H1 (cell line): ENCODE measurements around the gene CMKLR1. TPM values are rescaled to one million over a fixed set of nuclear protein-coding genes. Genes with fewer than 3 reads are reported as not detected.

Source experiments
- CTCF ChIA-PET: fragments of 300-600 bp; sonication (Branson Sonifier 250); formaldehyde crosslinking; loops from one replicate; lab custom pipeline; 2021; ENCODE audit not compliant: partially characterized antibody; lab: Charles Lee
- POLR2A ChIA-PET: fragments of 300-600 bp; sonication (Branson Sonifier 250); formaldehyde crosslinking; loops from one replicate; lab custom pipeline; 2021; ENCODE audit warnings: inconsistent platforms; ENCODE audit not compliant: partially characterized antibody; lab: Charles Lee
- DNase-seq, 2 experiments: peaks; one replicate each; pipeline versions ENCODE4 v3.0.0 to v3.0.0-alpha.2; 2010 to 2022; ENCODE audit warnings: low spot score in 2 of 2, low read depth in 1 of 2, mixed read lengths in 1 of 2
- FAIRE-seq: peaks from 2 replicates; lab custom pipeline; 2011; peaks lifted over from hg19 to GRCh38; lab: Jason Lieb, UNC
- H2AFZ ChIP-seq: 2 replicates; pipeline ENCODE4 v1.8.1; 2012; ENCODE audit warnings: low read length, inconsistent platforms
- H2AK5ac ChIP-seq: 2 replicates; pipeline ENCODE4 v1.6.1; 2013; ENCODE audit warnings: low read depth, low read length
- H2BK120ac ChIP-seq: replicated peaks from 2 replicates; pipeline ENCODE3; 2013; ENCODE audit warnings: low read depth, low read length, inconsistent platforms
- H2BK12ac ChIP-seq: 2 replicates; pipeline ENCODE4 v1.6.1; 2013; ENCODE audit warnings: low read depth, low read length
- H2BK15ac ChIP-seq: 2 replicates; pipeline ENCODE4 v1.6.1; 2013; ENCODE audit warnings: low read length
- H2BK20ac ChIP-seq: 2 replicates; pipeline ENCODE4 v1.6.1; 2013; ENCODE audit warnings: low read length
- H2BK5ac ChIP-seq: 2 replicates; pipeline ENCODE4 v1.6.1; 2013; ENCODE audit warnings: low read depth, low read length
- H3K14ac ChIP-seq: 2 replicates; pipeline ENCODE4 v1.6.1; 2013; ENCODE audit warnings: inconsistent platforms; ENCODE audit not compliant: insufficient read length
- H3K18ac ChIP-seq: 2 replicates; pipeline ENCODE4 v1.6.1; 2013; ENCODE audit warnings: low read length; ENCODE audit errors: extremely low read depth
- H3K23ac ChIP-seq: 2 replicates; pipeline ENCODE4 v1.6.1; 2013; ENCODE audit warnings: inconsistent platforms; ENCODE audit not compliant: insufficient read length
- H3K23me2 ChIP-seq: 2 replicates; pipeline ENCODE4 v1.6.1; 2013; ENCODE audit warnings: low read depth, low read length
- H3K27ac ChIP-seq: 2 replicates; pipeline ENCODE4 v1.6.1; 2011; ENCODE audit warnings: low read depth, low read length, inconsistent platforms
- H3K27me3 ChIP-seq, 4 experiments: replicated peaks in 1 of 4; 1 replicate in 1 of 4; 2 replicates in 3 of 4; pipeline versions ENCODE4 v1.6.1 to v1.8.1; 2011 to 2013; ENCODE audit warnings: low read length in 3 of 4, mild to moderate bottlenecking in 3 of 4, inconsistent platforms in 2 of 4, mixed read lengths in 2 of 4, moderate library complexity in 1 of 4; ENCODE audit not compliant: control insufficient read depth in 3 of 4, insufficient read depth in 3 of 4; ENCODE audit errors: extremely low read depth in 1 of 4
- H3K36me3 ChIP-seq, 4 experiments: 2 replicates each; pipeline versions ENCODE4 v1.6.1 to v1.8.1; 2011 to 2013; ENCODE audit warnings: mild to moderate bottlenecking in 4 of 4, low read length in 3 of 4, moderate library complexity in 2 of 4, control low read depth in 1 of 4, inconsistent platforms in 1 of 4; ENCODE audit not compliant: insufficient read depth in 4 of 4, control insufficient read depth in 2 of 4
- H3K4ac ChIP-seq: replicated peaks from 2 replicates; pipeline ENCODE3; 2013; ENCODE audit warnings: low read length, low read depth, mixed read lengths, inconsistent platforms; ENCODE audit not compliant: insufficient read length
- H3K4me1 ChIP-seq, 4 experiments: replicated peaks in 1 of 4; 1 replicate in 1 of 4; 2 replicates in 3 of 4; pipeline versions ENCODE4 v1.6.1 to v1.8.1; 2011 to 2013; ENCODE audit warnings: low read length in 3 of 4, inconsistent platforms in 2 of 4, mixed read lengths in 1 of 4; ENCODE audit not compliant: insufficient read depth in 4 of 4, control insufficient read depth in 3 of 4
- H3K4me2 ChIP-seq, 2 experiments: 2 replicates each; pipeline versions ENCODE4 v1.6.1 to v1.8.1; 2011 to 2013; ENCODE audit warnings: low read depth in 2 of 2, low read length in 2 of 2, control low read depth in 1 of 2, inconsistent platforms in 1 of 2, mild to moderate bottlenecking in 1 of 2; ENCODE audit not compliant: insufficient read depth in 1 of 2
- H3K4me3 ChIP-seq, 4 experiments: fragments of 200-600, 300-600 bp in 1 of 4; sonication (generic), shearing (Covaris generic), sonication (Bioruptor Twin) in 1 of 4; 2 replicates each; pipeline versions ENCODE4 v1.5.1 to v1.8.1; 2011 to 2016; ENCODE audit warnings: low read length in 4 of 4, low read depth in 3 of 4, control low read depth in 2 of 4, inconsistent platforms in 2 of 4, mild to moderate bottlenecking in 2 of 4, mixed read lengths in 1 of 4, moderate library complexity in 1 of 4; ENCODE audit not compliant: insufficient read depth in 2 of 4; ENCODE audit errors: extremely low read depth in 1 of 4
- H3K56ac ChIP-seq: replicated peaks from 2 replicates; pipeline ENCODE3; 2013; ENCODE audit warnings: low read depth, mild to moderate bottlenecking, mixed read lengths, low read length, inconsistent platforms; ENCODE audit not compliant: insufficient read length
- H3K79me1 ChIP-seq: 2 replicates; pipeline ENCODE4 v1.6.1; 2013; ENCODE audit warnings: low read depth, low read length, control low read depth
- H3K79me2 ChIP-seq, 2 experiments: 2 replicates each; pipeline versions ENCODE4 v1.6.1 to v1.8.1; 2012 to 2013; ENCODE audit warnings: low read length in 2 of 2, mild to moderate bottlenecking in 2 of 2, inconsistent platforms in 1 of 2; ENCODE audit not compliant: insufficient read depth in 2 of 2, control insufficient read depth in 1 of 2
- H3K9ac ChIP-seq, 4 experiments: replicated peaks in 1 of 4; 1 replicate in 1 of 4; 2 replicates in 3 of 4; pipeline versions ENCODE4 v1.6.1 to v1.8.1; 2011 to 2013; ENCODE audit warnings: low read depth in 3 of 4, low read length in 3 of 4, control low read depth in 2 of 4, mild to moderate bottlenecking in 2 of 4, moderate library complexity in 2 of 4, inconsistent platforms in 1 of 4; ENCODE audit errors: extremely low read depth in 1 of 4
- H3K9me3 ChIP-seq, 2 experiments: 2 replicates each; pipeline versions ENCODE4 v1.6.1 to v1.8.1; 2012 to 2013; ENCODE audit warnings: mild to moderate bottlenecking in 2 of 2, moderate library complexity in 2 of 2, control low read depth in 1 of 2, inconsistent platforms in 1 of 2, low read depth in 1 of 2, low read length in 1 of 2, mixed read lengths in 1 of 2; ENCODE audit not compliant: insufficient read depth in 2 of 2
- H4K20me1 ChIP-seq, 2 experiments: replicated peaks in 1 of 2; 2 replicates each; pipeline versions ENCODE3 to v1.8.1; 2011 to 2013; ENCODE audit warnings: inconsistent platforms in 2 of 2, low read length in 2 of 2, mild to moderate bottlenecking in 1 of 2; ENCODE audit not compliant: insufficient read depth in 2 of 2, control insufficient read depth in 1 of 2
- H4K5ac ChIP-seq: 2 replicates; pipeline ENCODE4 v1.6.1; 2013; ENCODE audit warnings: low read length, low read depth, mixed read lengths, inconsistent platforms; ENCODE audit not compliant: insufficient read length
- H4K8ac ChIP-seq: 2 replicates; pipeline ENCODE4 v1.8.0; 2013; ENCODE audit warnings: mild to moderate bottlenecking, moderate library complexity, low read length, inconsistent platforms; ENCODE audit not compliant: insufficient read depth; ENCODE audit errors: extremely low read depth
- H4K91ac ChIP-seq: replicated peaks from 2 replicates; pipeline ENCODE3; 2013; ENCODE audit warnings: low read length, mixed read lengths, inconsistent platforms; ENCODE audit not compliant: insufficient read length
- EZH2 ChIP-seq: fragments of 200-600 bp; sonication (generic); IDR thresholded peaks from 2 replicates; pipeline ENCODE4 v1.7.1; 2012; ENCODE audit warnings: low read depth, mild to moderate bottlenecking, moderate library complexity, low read length, inconsistent platforms; ENCODE audit not compliant: severe bottlenecking
- WGBS, 2 experiments: shearing (Covaris generic) in 1 of 2; methylation state at CpG; one replicate each; pipeline versions ENCODE4 v1.1.6 to v1.1.7; 2013 to 2015; ENCODE audit warnings: low lambda C conversion rate in 2 of 2, mixed read lengths in 2 of 2, inconsistent platforms in 1 of 2, low coverage in 1 of 2, missing lambda C conversion rate in 1 of 2; ENCODE audit not compliant: insufficient replicate concordance in 2 of 2, insufficient coverage in 1 of 2, insufficient read length in 1 of 2; ENCODE audit errors: extremely low coverage in 1 of 2, missing lambda C conversion rate in 1 of 2; 5-methylcytosine and 5-hydroxymethylcytosine counted together
- polyA plus RNA-seq, 7 experiments: library from polyadenylated mRNA; depleted of rRNA in 3 of 7; stranded (reverse) in 5 of 7; unstranded in 2 of 7; fragments of >200 nt in 5 of 7; fragments of 200-250 nt in 2 of 7; gene quantifications; 1 replicate in 5 of 7; 2 replicates in 1 of 7; 4 replicates in 1 of 7; pipeline versions ENCODE4 v1.2.1 to v1.2.3, GENCODE V29; 2011 to 2013; ENCODE audit warnings: missing spikeins in 2 of 7, mixed read lengths in 2 of 7
- total RNA-seq: library from RNA; stranded (reverse); fragmentation: NEBNext Ultra II Directional; extraction: Animal tissue kit (Norgen Biotek cat#: 25700); gene quantifications from 2 replicates; pipeline ENCODE4 v1.2.1, GENCODE V29; 2021

The CMKLR1 gene
- total and polyA plus RNA-seq, 2 of the 8 experiments (the other 6 are each of a cell fraction or from before 2014, with no cell fraction given), result 2.1 to 2.8 TPM

DNA sequence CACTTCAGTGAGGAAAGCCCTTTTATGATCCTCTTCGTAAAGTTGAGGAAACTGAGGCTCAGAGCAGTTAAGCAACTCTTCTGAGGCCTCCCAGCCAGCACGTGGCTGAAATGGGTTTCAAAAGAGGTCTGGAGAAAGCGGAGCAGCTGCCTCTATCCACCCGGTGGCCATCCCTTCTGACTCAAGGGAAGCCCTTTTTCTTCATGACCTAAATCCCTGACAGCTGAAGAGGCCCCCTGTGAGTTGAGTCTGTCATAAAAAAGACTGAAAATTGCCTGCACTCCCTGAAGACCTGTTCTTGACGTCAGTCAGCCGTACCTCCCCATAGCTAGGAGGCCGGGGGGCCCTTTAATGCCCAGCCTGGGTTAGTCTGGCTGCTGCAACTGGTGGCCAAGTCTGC, 10.7 kb downstream of the CMKLR1 start:
- H2BK15ac ChIP-seq, result no peak overlapping the region
- no peak overlapping the region for H4K91ac ChIP-seq
- no peaks in the 10 kb centered on the region; the same call in 1 of the 2 replicates for H3K79me1 ChIP-seq
- H2BK120ac ChIP-seq, result no peak overlapping the region
- H3K23ac ChIP-seq, result no peak overlapping the region
- H3K36me3 ChIP-seq, result no peaks in the 10 kb centered on the region
- H2AFZ ChIP-seq, result no peak overlapping the region
- H3K14ac ChIP-seq, result no peak overlapping the region
- no peaks in the 10 kb centered on the region for H3K79me2 ChIP-seq
- no peak overlapping the region for H3K27ac ChIP-seq
- H2BK20ac ChIP-seq, result no peak overlapping the region
- H3K27me3 ChIP-seq, result no peaks in the 10 kb centered on the region
- no peaks in the 10 kb centered on the region for H3K4me1 ChIP-seq
- H3K4ac ChIP-seq, result no peak overlapping the region
- H4K5ac ChIP-seq, result no peak overlapping the region
- no peak for TF ChIP-seq EZH2
- no peak overlapping the region for H3K9ac ChIP-seq
- no peak overlapping the region for H3K4me3 ChIP-seq
- no peaks in the 10 kb centered on the region for H3K23me2 ChIP-seq
- no peak overlapping the region for H3K18ac ChIP-seq
- H2BK5ac ChIP-seq, result no peak overlapping the region
- H3K9me3 ChIP-seq, result no peaks in the 10 kb centered on the region
- DNase-seq (no peak), FAIRE-seq (no peak)
- 93% methylated on average over 7 of the region's 7 CpGs; no CpG with 5 or more reads in 1 of the 2 experiments for WGBS, 2 experiments
- H2AK5ac ChIP-seq, result no peak overlapping the region
- H3K56ac ChIP-seq, result no peak overlapping the region
- H3K4me2 ChIP-seq, result no peak overlapping the region
- POLR2A ChIA-PET, result no interaction called here
- H4K20me1 ChIP-seq, result no peaks in the 10 kb centered on the region
- no peak overlapping the region for H2BK12ac ChIP-seq
- CTCF ChIA-PET, result interaction anchor here (0.6 to 2.9 kb wide), 4 partner anchors 8 to 15 kb away, joined by 3 to 6 read pairs (median 4); no protein-coding TSS in a partner anchor
- no peak overlapping the region for H4K8ac ChIP-seq
